Suprapubic skin (tissue), 4 donors: ENCODE results near the gene VMO1. TPM values are rescaled to one million over a fixed set of nuclear protein-coding genes. Genes with fewer than 3 reads are reported as not detected.

Experiments used
- DNase-seq, 2 donors: peaks; one replicate each; pipeline ENCODE4 v3.0.0-alpha.2; 2019; ENCODE audit warnings: low spot score in 2 of 2
- H3K27ac ChIP-seq: fragments of 200-600 bp; sonication (generic); one replicate; pipeline ENCODE4 v1.5.1; 2019
- H3K27me3 ChIP-seq: fragments of 200-600 bp; sonication (generic); one replicate; pipeline ENCODE4 v1.5.1; 2019
- H3K36me3 ChIP-seq: fragments of 200-600 bp; sonication (generic); one replicate; pipeline ENCODE4 v1.5.1; 2019
- H3K4me1 ChIP-seq: fragments of 200-600 bp; sonication (generic); one replicate; pipeline ENCODE4 v1.5.1; 2019
- H3K4me3 ChIP-seq: fragments of 200-600 bp; sonication (generic); one replicate; pipeline ENCODE4 v1.5.1; 2019; ENCODE audit warnings: mild to moderate bottlenecking
- H3K9me3 ChIP-seq: fragments of 200-600 bp; sonication (generic); one replicate; pipeline ENCODE4 v1.5.1; 2019
- CTCF ChIP-seq, 2 donors: fragments of 200-600 bp in 1 of 2; fragments of 450-650 bp in 1 of 2; sonication (generic) in 1 of 2; IDR thresholded peaks; one replicate each; pipeline ENCODE4 v1.5.1; 2016 to 2019; ENCODE audit warnings: antibody characterized with exemption in 2 of 2, mild to moderate bottlenecking in 1 of 2, moderate library complexity in 1 of 2
- EP300 ChIP-seq: sonication (generic); formaldehyde crosslinking; IDR thresholded peaks from one replicate; pipeline ENCODE4 v1.6.1; 2017; ENCODE audit warnings: antibody characterized with exemption
- POLR2A ChIP-seq, 2 donors: fragments of 450-650 bp; IDR thresholded peaks; one replicate each; pipeline ENCODE4 v1.6.1; 2017; ENCODE audit warnings: antibody characterized with exemption in 2 of 2, mild to moderate bottlenecking in 2 of 2, moderate library complexity in 2 of 2
- POLR2AphosphoS5 ChIP-seq, 3 donors: sonication (generic); formaldehyde crosslinking; IDR thresholded peaks; one replicate each; pipeline ENCODE4 v1.6.1; 2017; ENCODE audit warnings: antibody characterized with exemption in 3 of 3
- WGBS: methylation state at CpG from one replicate; pipeline ENCODE4 v1.1.5; 2018; 5-methylcytosine and 5-hydroxymethylcytosine counted together
- total RNA-seq, 4 donors: library from RNA; depleted of rRNA; stranded (reverse); fragments of >200 nt; gene quantifications; one replicate each; pipeline ENCODE4 v1.1.0, GENCODE V29; 2016

The VMO1 gene
- total RNA-seq, 4 donors from 2014 or later: 1.4 to 1.5 TPM; not detected in 2

GRCh38 chr17:4740025-4740351 is 46.2 kb downstream of the VMO1 start:
- H3K9me3 ChIP-seq: no peaks in the 10 kb centered on the region
- 17% methylated on average over 10 of the region's 13 CpGs for WGBS
- H3K4me3 ChIP-seq: peak overlapping the region; percentile 90
- no peak for DNase-seq
- peaks cover 21% of the 10 kb centered on the region for H3K4me1 ChIP-seq
- H3K27me3 ChIP-seq: peaks cover 7% of the 10 kb centered on the region
- no peaks in the 10 kb centered on the region for H3K36me3 ChIP-seq
- H3K27ac ChIP-seq: peak overlapping the region; percentile 46
- no peak for TF ChIP-seq POLR2A (IDR thresholded peaks at IDR 0.05)
- no peak for TF ChIP-seq CTCF (IDR thresholded peaks at IDR 0.05)

GRCh38 chr17:4739122-4740024 is 46.8 kb downstream of the VMO1 start, which contains the start of the genes CXCL16 and ZMYND15:
TSS of gene CXCL16 (minus strand) at chr17:4739928. CDS start at chr17:4739339, 589 bp downstream.
TSS of gene ZMYND15 (plus strand) at chr17:4739833. CDS start at chr17:4740549, 716 bp downstream.
- peak within 1 kb of the TSS; percentile 46 for H3K27ac ChIP-seq
- peaks cover 5% of the 10 kb centered on the region for H3K36me3 ChIP-seq
- peaks cover under 1% of the 10 kb centered on the region for H3K27me3 ChIP-seq
- no peaks in the 10 kb centered on the region for H3K9me3 ChIP-seq
- no peak for TF ChIP-seq EP300
- peak in 1 of 2 donors; percentile 25 for TF ChIP-seq POLR2A (IDR thresholded peaks at IDR 0.05)
- WGBS: under 1% methylated on average over 74 of the region's 100 CpGs
- H3K4me1 ChIP-seq: peaks cover 19% of the 10 kb centered on the region
- DNase-seq: peak in 1 of 2 donors; percentile 73
- peak within 1 kb of the TSS; percentile 90 for H3K4me3 ChIP-seq

DNA sequence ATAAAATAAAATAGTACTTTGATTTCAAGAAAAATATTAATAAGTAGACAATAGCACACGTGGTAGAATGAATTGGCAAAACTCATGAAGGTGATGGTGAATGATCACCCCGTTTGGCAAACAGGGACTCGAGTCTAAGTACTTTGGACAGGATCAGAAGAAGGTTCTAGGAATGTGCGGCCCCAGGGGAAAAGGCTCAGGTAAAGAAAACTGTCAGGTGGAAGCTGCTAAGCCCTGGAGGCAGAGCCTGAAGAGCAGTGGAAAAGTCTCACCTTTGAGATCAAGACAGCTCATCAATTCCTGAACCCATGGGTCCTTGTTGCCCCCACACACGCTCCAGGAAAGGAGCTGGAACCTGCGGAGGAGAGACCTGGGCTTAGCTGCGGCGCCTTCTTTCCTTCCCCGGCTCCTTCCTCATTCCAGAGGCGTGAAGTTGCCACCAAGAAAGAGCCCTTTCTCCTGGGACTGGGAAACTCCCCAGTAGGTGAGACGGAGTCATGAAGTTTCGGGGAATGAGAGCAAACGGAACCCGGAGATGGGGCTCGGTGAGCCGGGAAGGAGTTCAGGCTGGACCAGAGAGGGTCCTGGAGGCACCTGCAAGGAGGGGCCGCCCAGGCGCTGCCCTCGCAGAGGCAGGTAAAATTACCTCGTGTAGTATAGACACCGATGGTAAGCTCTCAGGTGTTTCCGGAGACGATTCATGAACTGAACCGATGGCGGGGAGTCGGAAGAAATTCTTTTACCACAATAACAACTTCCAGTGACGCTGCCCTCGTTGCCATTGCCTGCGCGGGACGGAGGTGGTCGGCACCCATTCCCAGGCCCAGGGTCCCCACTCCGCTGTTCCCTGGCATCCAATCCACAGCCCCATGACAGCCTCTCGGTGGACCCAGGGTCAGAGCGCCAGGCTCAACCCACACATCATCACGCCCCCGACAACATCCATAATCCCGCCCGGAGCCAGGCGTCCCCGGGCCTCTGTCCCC is 47.7 kb downstream of the VMO1 start:
- no peak for TF ChIP-seq EP300
- TF ChIP-seq CTCF (IDR thresholded peaks at IDR 0.05): no peak
- no peak for TF ChIP-seq POLR2AphosphoS5 (IDR thresholded peaks at IDR 0.05)
- no peak for TF ChIP-seq POLR2A (IDR thresholded peaks at IDR 0.05)
- WGBS: 12% methylated on average over 31 of the region's 41 CpGs
- Histone ChIP-seq H3K9me3 (no peaks in the 10 kb centered on the region), H3K36me3 (peaks cover 14% of the 10 kb centered on the region), H3K27ac (peak overlapping the region; percentile 34), H3K4me3 (peak overlapping the region; percentile 90), H3K27me3 (no peaks in the 10 kb centered on the region), H3K4me1 (peaks cover 19% of the 10 kb centered on the region)
- no peak for DNase-seq

DNA sequence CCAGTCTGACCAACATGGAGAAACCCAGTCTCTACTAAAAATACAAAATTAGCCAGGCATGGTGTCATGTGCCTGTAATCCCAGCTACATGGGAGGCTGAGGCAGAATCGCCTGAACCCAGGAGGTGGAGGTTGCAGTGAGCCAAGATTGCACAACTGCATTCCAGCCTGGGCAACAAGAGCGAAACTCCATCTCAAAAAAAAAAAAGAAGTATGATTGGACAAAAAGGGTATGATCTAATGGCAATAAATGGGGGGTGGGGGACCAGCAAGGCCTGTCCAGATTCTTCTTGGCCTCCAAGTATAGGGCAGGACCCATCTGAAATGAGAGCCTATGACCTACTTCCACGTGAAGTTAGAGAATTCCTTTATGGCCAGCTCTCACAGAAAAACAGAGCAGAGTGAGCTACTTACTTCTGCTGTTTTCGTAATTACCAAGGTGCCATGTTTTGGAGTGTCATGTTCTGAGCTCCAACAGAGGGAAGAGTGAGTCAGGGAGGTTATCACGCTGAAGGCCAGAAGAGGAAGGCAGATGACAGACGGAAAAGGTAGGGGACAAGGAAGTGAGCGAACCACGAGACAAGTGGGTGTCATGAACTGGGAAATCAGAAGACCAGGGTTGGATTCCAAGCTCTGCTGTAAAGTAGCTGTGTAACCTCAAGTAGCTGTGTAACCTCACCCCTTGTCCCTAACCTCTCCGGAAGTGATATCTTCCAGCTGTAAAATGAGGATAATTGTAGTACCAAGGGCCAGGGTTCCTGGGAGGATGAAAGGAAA is 50.1 kb downstream of the VMO1 start:
- no peak overlapping the region for H3K27ac ChIP-seq
- H3K4me3 ChIP-seq: no peak overlapping the region
- no peak for DNase-seq
- 67% methylated on average over 9 of the region's 9 CpGs for WGBS
- H3K36me3 ChIP-seq: peaks cover 20% of the 10 kb centered on the region
- H3K9me3 ChIP-seq: no peaks in the 10 kb centered on the region
- TF ChIP-seq EP300 (no peak), POLR2AphosphoS5 (IDR thresholded peaks at IDR 0.05) (peak in 1 of 3 donors; percentile 10)
- H3K4me1 ChIP-seq: peaks cover 30% of the 10 kb centered on the region
- no peaks in the 10 kb centered on the region for H3K27me3 ChIP-seq

Other genes with a start within 250 kb of the VMO1 start
- 100 to 1,000 TPM in 1 of 4 donors, 10 to 100 TPM in 3; 73.4 to 127 (median 83.8) TPM for gene MYBBP1A, start 231.0 kb downstream of the VMO1 start, total RNA-seq
- gene GGT6, start 225.8 kb downstream of the VMO1 start, total RNA-seq: 100 to 1,000 TPM in 3 of 4 donors, 10 to 100 TPM in 1; 64.6 to 187 (median 134) TPM
- 1 to 10 TPM in 1 of 4 donors, under 1 TPM in 2, not detected in 1; 0.64 to 1.3 (median 0.81) TPM for gene SMTNL2, start 201.8 kb downstream of the VMO1 start, total RNA-seq
- 1 to 10 TPM in 1 of 4 donors, under 1 TPM in 3; 0.15 to 1.5 (median 0.36) TPM for gene ALOX15, start 144.7 kb downstream of the VMO1 start, total RNA-seq
- 10 to 100 TPM; 32.2 to 79.3 (median 60.9) TPM for gene PELP1, start 82.2 kb downstream of the VMO1 start, total RNA-seq
- 10 to 100 TPM; 12.1 to 20.6 (median 16.0) TPM for gene ARRB2, start 75.7 kb downstream of the VMO1 start, total RNA-seq
- gene MED11, start 54.9 kb downstream of the VMO1 start, total RNA-seq: 10 to 100 TPM; 15.0 to 38.0 (median 26.4) TPM
- gene ZMYND15, start 46.5 kb downstream of the VMO1 start, total RNA-seq: 1 to 10 TPM in 2 of 4 donors, under 1 TPM in 2; 0.40 to 2.8 (median 1.3) TPM
- 10 to 100 TPM; 12.5 to 33.9 (median 18.8) TPM for gene CXCL16, start 46.4 kb downstream of the VMO1 start, total RNA-seq
- gene TM4SF5, start 14.5 kb downstream of the VMO1 start, total RNA-seq: not detected
- under 1 TPM in 1 of 4 donors, not detected in 3; 0.80 TPM for gene GLTPD2, start 2.6 kb upstream of the VMO1 start, total RNA-seq
- 100 to 1,000 TPM in 3 of 4 donors, 10 to 100 TPM in 1; 68.6 to 250 (median 189) TPM for gene PSMB6, start 9.8 kb upstream of the VMO1 start, total RNA-seq
- 100 to 1,000 TPM in 1 of 4 donors, 10 to 100 TPM in 3; 53.5 to 134 (median 57.6) TPM for gene PLD2, start 20.8 kb upstream of the VMO1 start, total RNA-seq
- gene MINK1, start 47.0 kb upstream of the VMO1 start, total RNA-seq: 100 to 1,000 TPM; 141 to 352 (median 169) TPM
- 1 to 10 TPM; 3.7 to 9.8 (median 7.5) TPM for gene C17orf107, start 113.2 kb upstream of the VMO1 start, total RNA-seq
- gene CHRNE, start 116.7 kb upstream of the VMO1 start, total RNA-seq: 1 to 10 TPM; 1.7 to 6.0 (median 2.4) TPM
- not detected for gene GP1BA, start 145.9 kb upstream of the VMO1 start, total RNA-seq
- gene SLC25A11, start 153.7 kb upstream of the VMO1 start, total RNA-seq: 10 to 100 TPM; 35.7 to 74.3 (median 41.6) TPM
- 100 to 1,000 TPM in 2 of 4 donors, 10 to 100 TPM in 2; 74.1 to 118 (median 99.4) TPM for gene RNF167, start 153.9 kb upstream of the VMO1 start, total RNA-seq
- gene PFN1, start 162.2 kb upstream of the VMO1 start, total RNA-seq: 100 to 1,000 TPM; 392 to 756 (median 686) TPM
- 1 to 10 TPM; 2.0 to 4.2 (median 3.2) TPM for gene ENO3, start 164.8 kb upstream of the VMO1 start, total RNA-seq
- 10 to 100 TPM; 30.5 to 52.7 (median 47.1) TPM for gene SPAG7, start 181.5 kb upstream of the VMO1 start, total RNA-seq
- 10 to 100 TPM; 27.4 to 60.8 (median 34.6) TPM for gene CAMTA2, start 201.3 kb upstream of the VMO1 start, total RNA-seq
- gene INCA1, start 211.2 kb upstream of the VMO1 start, total RNA-seq: 1 to 10 TPM in 2 of 4 donors, under 1 TPM in 2; 0.73 to 1.4 (median 1.2) TPM
- 100 to 1,000 TPM in 2 of 4 donors, 10 to 100 TPM in 2; 52.7 to 104 (median 97.8) TPM for gene KIF1C, start 211.6 kb upstream of the VMO1 start, total RNA-seq
- 10 to 100 TPM in 1 of 4 donors, 1 to 10 TPM in 3; 2.2 to 25.0 (median 5.9) TPM for gene SLC52A1, start 249.1 kb upstream of the VMO1 start, total RNA-seq